RWPE2 (cell line): Measurements from ENCODE around the gene C21orf58.

Source experiments
- ATAC-seq: fragments of 200-7000 bp; cut with Tn5 transposase; 3 replicates; pipeline ENCODE4 v1.9.1; 2021; ENCODE audit warnings: low read depth
- DNase-seq: peaks from one replicate; pipeline ENCODE4 v3.0.0-alpha.2; 2020; ENCODE audit warnings: low spot score
- H3K27ac ChIP-seq: fragments of 450-650 bp; 2 replicates; pipeline ENCODE4 v1.5.1; 2017; ENCODE audit warnings: mild to moderate bottlenecking; ENCODE audit not compliant: poor library complexity, severe bottlenecking
- H3K27me3 ChIP-seq: fragments of 250-450 bp; sonication (Bioruptor Pico); 2 replicates; pipeline ENCODE4 v1.5.1; 2021; ENCODE audit warnings: mild to moderate bottlenecking, moderate library complexity; ENCODE audit not compliant: insufficient read depth, poor library complexity, severe bottlenecking
- H3K36me3 ChIP-seq: fragments of 250-450 bp; sonication (Bioruptor Pico); 2 replicates; pipeline ENCODE4 v1.5.1; 2020; ENCODE audit warnings: low read depth, mild to moderate bottlenecking, moderate library complexity
- H3K4me1 ChIP-seq: fragments of 250-450 bp; sonication (Bioruptor Pico); 2 replicates; pipeline ENCODE4 v1.5.1; 2021; ENCODE audit warnings: mild to moderate bottlenecking, moderate library complexity; ENCODE audit not compliant: insufficient read depth, poor library complexity, severe bottlenecking
- H3K4me3 ChIP-seq: fragments of 250-450 bp; sonication (Bioruptor Pico); 2 replicates; pipeline ENCODE4 v1.5.1; 2021; ENCODE audit warnings: mild to moderate bottlenecking, moderate library complexity; ENCODE audit not compliant: severe bottlenecking
- H3K9me3 ChIP-seq: fragments of 250-450 bp; sonication (Bioruptor Pico); 2 replicates; pipeline ENCODE4 v1.5.1; 2021; ENCODE audit warnings: mild to moderate bottlenecking, moderate library complexity; ENCODE audit not compliant: severe bottlenecking
- TF ChIP-seq, protein P1 (sequence below): fragments of 450-650 bp; IDR thresholded peaks from one replicate; pipeline ENCODE4 v1.5.1; 2017; ENCODE audit warnings: mild to moderate bottlenecking, moderate library complexity; ENCODE audit not compliant: poor library complexity, severe bottlenecking

Gene C21orf58

DNA sequence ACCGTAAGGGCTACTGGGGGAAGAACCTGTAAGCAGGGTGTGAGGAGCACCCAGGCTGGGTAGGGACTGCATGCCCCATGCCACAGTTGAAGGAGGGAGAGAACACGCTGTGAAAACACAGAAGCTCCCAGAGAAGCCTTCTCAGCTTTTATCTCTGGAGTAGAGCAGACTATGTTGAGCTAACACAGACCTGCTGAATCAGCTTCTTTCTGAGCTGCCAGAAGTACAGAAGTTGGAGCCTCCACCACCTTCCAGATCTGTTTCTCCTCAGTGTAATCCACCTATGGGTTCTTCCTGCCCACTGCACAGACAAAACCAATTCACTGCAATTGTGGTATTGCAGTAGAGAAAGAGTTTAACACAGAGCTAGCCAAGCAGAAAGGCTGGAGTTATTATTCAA, 32.1 kb downstream of the C21orf58 start:
- TF ChIP-seq, protein P1, sequence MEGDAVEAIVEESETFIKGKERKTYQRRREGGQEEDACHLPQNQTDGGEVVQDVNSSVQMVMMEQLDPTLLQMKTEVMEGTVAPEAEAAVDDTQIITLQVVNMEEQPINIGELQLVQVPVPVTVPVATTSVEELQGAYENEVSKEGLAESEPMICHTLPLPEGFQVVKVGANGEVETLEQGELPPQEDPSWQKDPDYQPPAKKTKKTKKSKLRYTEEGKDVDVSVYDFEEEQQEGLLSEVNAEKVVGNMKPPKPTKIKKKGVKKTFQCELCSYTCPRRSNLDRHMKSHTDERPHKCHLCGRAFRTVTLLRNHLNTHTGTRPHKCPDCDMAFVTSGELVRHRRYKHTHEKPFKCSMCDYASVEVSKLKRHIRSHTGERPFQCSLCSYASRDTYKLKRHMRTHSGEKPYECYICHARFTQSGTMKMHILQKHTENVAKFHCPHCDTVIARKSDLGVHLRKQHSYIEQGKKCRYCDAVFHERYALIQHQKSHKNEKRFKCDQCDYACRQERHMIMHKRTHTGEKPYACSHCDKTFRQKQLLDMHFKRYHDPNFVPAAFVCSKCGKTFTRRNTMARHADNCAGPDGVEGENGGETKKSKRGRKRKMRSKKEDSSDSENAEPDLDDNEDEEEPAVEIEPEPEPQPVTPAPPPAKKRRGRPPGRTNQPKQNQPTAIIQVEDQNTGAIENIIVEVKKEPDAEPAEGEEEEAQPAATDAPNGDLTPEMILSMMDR: no peak
- Histone ChIP-seq H3K27ac (no peak overlapping the region), H3K27me3 (no peaks in the 10 kb centered on the region), H3K4me1 (no peaks in the 10 kb centered on the region), H3K36me3 (peaks cover 24% of the 10 kb centered on the region), H3K9me3 (no peaks in the 10 kb centered on the region), H3K4me3 (no peak overlapping the region)
- DNase-seq: no peak
- ATAC-seq: no peak

DNA sequence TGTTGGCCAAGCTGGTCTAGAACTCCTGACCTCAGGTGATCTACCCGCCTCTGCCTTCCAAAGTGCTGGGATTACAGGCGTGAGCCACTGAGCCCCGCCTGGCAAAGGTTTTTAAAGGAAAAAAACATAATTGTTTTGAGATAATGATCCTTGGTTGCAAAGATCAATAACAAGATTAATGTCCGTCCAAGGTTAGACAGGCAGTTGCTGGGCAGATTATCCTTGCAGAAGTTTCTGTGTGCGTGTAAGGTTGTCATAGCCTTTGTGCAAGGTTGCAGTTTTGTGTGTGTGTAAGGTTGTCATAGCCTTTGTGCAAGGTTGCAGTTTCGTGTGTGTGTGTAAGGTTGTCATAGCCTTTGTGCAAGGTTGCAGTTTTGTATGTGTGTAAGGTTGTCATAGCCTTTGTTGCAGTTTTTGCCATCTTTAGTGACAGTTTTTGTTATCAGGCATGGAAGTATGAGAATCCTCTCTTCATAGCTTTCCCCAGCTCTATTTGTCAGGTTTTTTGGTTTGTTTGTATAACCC, 34.0 kb downstream of the C21orf58 start:
- H3K27ac ChIP-seq: no peak overlapping the region
- no peaks in the 10 kb centered on the region for H3K27me3 ChIP-seq
- H3K9me3 ChIP-seq: no peaks in the 10 kb centered on the region
- peaks cover 4% of the 10 kb centered on the region for H3K4me1 ChIP-seq
- peaks cover 28% of the 10 kb centered on the region for H3K36me3 ChIP-seq
- TF ChIP-seq, protein P1: no peak
- no peak for DNase-seq
- no peak overlapping the region for H3K4me3 ChIP-seq
- ATAC-seq: no peak

DNA sequence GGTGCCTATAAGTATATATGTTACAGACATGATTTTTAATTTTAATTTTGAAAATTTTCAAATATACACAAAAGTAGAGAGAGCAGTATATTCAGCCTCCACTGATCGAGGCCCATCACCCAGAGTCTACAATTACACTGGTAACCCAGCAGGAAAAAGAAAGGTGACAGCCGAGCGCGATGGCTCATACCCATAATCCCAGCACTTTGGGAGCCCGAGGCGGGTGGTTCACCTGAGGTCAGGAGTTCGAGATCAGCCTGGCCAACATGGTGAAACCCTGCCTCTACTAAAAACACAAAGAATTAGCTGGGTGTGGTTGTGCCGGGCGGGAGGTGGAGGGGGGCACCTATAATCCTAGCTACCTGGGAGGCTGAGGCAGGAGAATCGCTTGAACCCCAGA, 36.1 kb downstream of the C21orf58 start:
- DNase-seq: no peak
- TF ChIP-seq, protein P1: no peak
- Histone ChIP-seq H3K36me3 (peaks cover 50% of the 10 kb centered on the region), H3K27me3 (no peaks in the 10 kb centered on the region), H3K4me1 (peaks cover 23% of the 10 kb centered on the region), H3K27ac (peak overlapping the region; percentile 87), H3K9me3 (no peaks in the 10 kb centered on the region), H3K4me3 (peak overlapping the region; percentile 92)
- ATAC-seq: no peak

- peaks cover 53% of the 10 kb centered on the region for H3K36me3 ChIP-seq
- no peaks in the 10 kb centered on the region for H3K9me3 ChIP-seq
- no peak for ATAC-seq
- no peak for DNase-seq
- TF ChIP-seq, protein P1: no peak
- H3K4me3 ChIP-seq: peak overlapping the region; percentile 92
- H3K27ac ChIP-seq: peak overlapping the region; percentile 87
- H3K4me1 ChIP-seq: peaks cover 23% of the 10 kb centered on the region
- H3K27me3 ChIP-seq: no peaks in the 10 kb centered on the region
Measured at GRCh38 chr21:46286648-46287002, 37.0 kb downstream of the C21orf58 start.

DNA sequence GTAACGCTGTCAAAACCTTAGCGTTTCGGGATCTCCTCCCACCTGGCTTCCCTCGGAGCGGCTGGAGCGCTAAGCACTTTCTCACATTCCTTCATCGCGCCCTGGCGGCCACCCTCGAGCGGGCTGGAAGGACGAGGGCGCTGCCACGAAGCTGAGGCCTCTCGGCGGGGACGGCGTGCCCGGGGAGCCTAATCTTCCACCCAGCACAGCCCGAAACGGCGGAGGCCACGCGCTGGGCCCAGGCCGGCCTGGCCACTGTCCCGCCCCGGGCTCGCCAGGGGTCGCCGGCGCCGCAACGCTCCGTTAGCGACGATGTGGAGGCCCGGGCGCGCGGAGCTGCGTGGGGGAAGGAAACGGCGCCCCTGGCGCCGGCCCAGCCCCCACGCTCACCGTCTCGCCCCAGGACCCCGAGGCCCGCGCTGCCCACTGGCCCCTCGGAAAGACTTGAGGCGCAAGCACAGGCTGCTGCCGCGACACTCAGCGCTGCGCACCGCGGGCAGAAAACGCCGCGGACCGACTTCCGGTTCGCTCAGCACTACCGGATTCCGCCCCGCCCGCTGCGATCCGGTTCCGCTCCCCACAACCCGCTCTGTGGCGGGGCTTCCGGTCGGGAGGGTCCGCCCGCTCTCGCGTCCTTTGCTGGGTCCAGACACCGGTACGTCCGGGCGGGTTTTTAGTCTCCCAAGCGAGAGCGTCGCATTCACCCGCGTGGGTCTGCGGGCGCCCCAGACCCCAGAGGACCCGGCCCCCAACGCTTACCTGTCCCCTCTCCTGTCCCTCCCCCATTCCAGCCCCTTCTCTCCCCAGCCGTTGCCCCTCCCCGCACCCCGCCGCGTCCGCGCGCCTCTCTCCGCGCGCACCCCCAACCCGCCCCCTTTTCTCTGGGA, 37.7 kb downstream of the C21orf58 start, which contains the start of gene YBEY:
Gene YBEY, plus strand, starts transcription at position 582 of the 887 bp plus-strand sequence. CDS start 572 bp downstream, outside the sequence.
- Histone ChIP-seq H3K4me1 (peaks cover 23% of the 10 kb centered on the region), H3K9me3 (no peaks in the 10 kb centered on the region), H3K36me3 (peaks cover 54% of the 10 kb centered on the region), H3K4me3 (peak within 1 kb of the TSS; percentile 92), H3K27ac (peak within 1 kb of the TSS; percentile 87), H3K27me3 (no peaks in the 10 kb centered on the region)
- TF ChIP-seq, protein P1: no peak
- DNase-seq (peak; percentile 92), ATAC-seq (peak; percentile 93)
